ENCODE results near the gene CLDND2. TPM values are rescaled to one million over a fixed set of nuclear protein-coding genes. Genes with fewer than 3 reads are reported as not detected.

CLDND2 gene
- total RNA-seq, 1 donor from 2014 or later, result not detected

- H3K9me3 Mint-ChIP-seq, result no peaks in the 10 kb centered on the region
Measured at GRCh38 chr19:51337141-51337860, 31.5 kb downstream of the CLDND2 start.

DNA sequence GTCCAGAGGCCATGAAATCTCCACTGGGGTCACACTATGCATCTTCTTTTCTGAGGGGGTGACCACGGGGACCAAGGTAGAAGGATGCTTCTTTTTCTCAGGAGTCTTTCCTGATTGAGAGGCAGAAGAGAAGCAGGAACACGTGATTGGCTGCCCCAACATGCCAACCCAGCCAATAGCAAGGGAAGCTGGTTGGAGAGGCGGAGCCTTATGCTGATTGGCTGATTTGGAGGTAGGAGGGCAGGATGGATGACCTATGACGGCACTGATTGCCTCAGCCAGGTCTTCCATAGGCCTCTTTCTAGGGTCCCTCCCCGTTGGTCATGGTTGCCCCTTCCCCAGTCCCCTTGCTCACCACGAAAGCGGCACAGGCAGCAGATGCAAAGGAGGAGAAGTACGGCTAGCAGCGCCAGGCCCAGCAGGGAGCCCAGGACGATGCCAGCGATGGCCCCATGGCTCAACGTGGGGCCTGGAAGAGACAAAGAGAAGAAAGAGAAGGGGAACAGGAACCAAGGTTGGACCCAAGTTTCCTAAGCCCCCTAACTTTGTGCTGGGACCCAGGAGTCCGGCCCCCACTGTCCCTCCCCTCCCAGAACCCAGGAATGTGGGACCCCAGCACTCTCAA is 34.9 kb downstream of the CLDND2 start:
- H3K79me2 ChIP-seq (ENCODE audit: low read depth), result no peaks in the 10 kb centered on the region
- no peak overlapping the region for H3K27ac Mint-ChIP-seq
- H3K27me3 ChIP-seq, result no peaks in the 10 kb centered on the region
- no peak overlapping the region for H3K9ac ChIP-seq
- no peaks in the 10 kb centered on the region for H3K4me1 ChIP-seq
- H3K36me3 Mint-ChIP-seq, result peaks cover 17% of the 10 kb centered on the region
- H3K9me3 ChIP-seq (ENCODE audit: low read depth), result no peaks in the 10 kb centered on the region
- H3K4me3 Mint-ChIP-seq, result no peak overlapping the region
- peaks cover 4% of the 10 kb centered on the region for H3K27me3 Mint-ChIP-seq (ENCODE audit: insufficient read depth, low read depth)
- H3K4me2 ChIP-seq, result no peak overlapping the region
- H4K20me1 ChIP-seq (ENCODE audit: low read depth), result no peaks in the 10 kb centered on the region
- no peaks in the 10 kb centered on the region for H3K9me3 Mint-ChIP-seq
- no peak overlapping the region for H3K4me3 ChIP-seq
- H3K27ac ChIP-seq, result no peak overlapping the region
- no peak overlapping the region for H2AFZ ChIP-seq (replicated peaks)
- TF ChIP-seq, protein P1, sequence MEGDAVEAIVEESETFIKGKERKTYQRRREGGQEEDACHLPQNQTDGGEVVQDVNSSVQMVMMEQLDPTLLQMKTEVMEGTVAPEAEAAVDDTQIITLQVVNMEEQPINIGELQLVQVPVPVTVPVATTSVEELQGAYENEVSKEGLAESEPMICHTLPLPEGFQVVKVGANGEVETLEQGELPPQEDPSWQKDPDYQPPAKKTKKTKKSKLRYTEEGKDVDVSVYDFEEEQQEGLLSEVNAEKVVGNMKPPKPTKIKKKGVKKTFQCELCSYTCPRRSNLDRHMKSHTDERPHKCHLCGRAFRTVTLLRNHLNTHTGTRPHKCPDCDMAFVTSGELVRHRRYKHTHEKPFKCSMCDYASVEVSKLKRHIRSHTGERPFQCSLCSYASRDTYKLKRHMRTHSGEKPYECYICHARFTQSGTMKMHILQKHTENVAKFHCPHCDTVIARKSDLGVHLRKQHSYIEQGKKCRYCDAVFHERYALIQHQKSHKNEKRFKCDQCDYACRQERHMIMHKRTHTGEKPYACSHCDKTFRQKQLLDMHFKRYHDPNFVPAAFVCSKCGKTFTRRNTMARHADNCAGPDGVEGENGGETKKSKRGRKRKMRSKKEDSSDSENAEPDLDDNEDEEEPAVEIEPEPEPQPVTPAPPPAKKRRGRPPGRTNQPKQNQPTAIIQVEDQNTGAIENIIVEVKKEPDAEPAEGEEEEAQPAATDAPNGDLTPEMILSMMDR (IDR thresholded peaks at IDR 0.05), result no peak
- TF ChIP-seq EZH2phosphoT487 (IDR thresholded peaks at IDR 0.05) (no peak), EZH2 (IDR thresholded peaks at IDR 0.05) (no peak)
- peaks cover 4% of the 10 kb centered on the region for H3K4me1 Mint-ChIP-seq
- no peaks in the 10 kb centered on the region for H3K36me3 ChIP-seq
- no peaks in the 10 kb centered on the region for H3F3A ChIP-seq (ENCODE audit: low read depth)
- no peak for DNase-seq (ENCODE audit: low spot score)

More at GRCh38 chr19:51337141-51337860, 31.5 kb downstream of the CLDND2 start:
- no peaks in the 10 kb centered on the region for H3K27me3 Mint-ChIP-seq (ENCODE audit: insufficient read depth, low read depth)
- Histone ChIP-seq H3K27ac (no peak overlapping the region), H2AFZ (replicated peaks) (no peak overlapping the region), H3K4me1 (peaks cover 4% of the 10 kb centered on the region), H3K36me3 (no peaks in the 10 kb centered on the region), H3K4me2 (no peak overlapping the region), H3K79me2 (ENCODE audit: low read depth) (no peaks in the 10 kb centered on the region), H3F3A (ENCODE audit: low read depth) (peaks cover 6% of the 10 kb centered on the region), H3K4me3 (no peak overlapping the region), H3K9me3 (ENCODE audit: low read depth) (no peaks in the 10 kb centered on the region), H3K27me3 (peaks cover 23% of the 10 kb centered on the region), H4K20me1 (ENCODE audit: low read depth) (no peaks in the 10 kb centered on the region), H3K9ac (no peak overlapping the region)
- H3K27ac Mint-ChIP-seq, result no peak overlapping the region
- no peak for TF ChIP-seq EZH2phosphoT487 (IDR thresholded peaks at IDR 0.05)
- TF ChIP-seq, protein P1 (IDR thresholded peaks at IDR 0.05), result no peak
- no peak for TF ChIP-seq EZH2 (IDR thresholded peaks at IDR 0.05)
- no peaks in the 10 kb centered on the region for H3K36me3 Mint-ChIP-seq
- H3K4me1 Mint-ChIP-seq, result peaks cover 8% of the 10 kb centered on the region
- peak overlapping the region; percentile 67 for H3K4me3 Mint-ChIP-seq
- no peak for DNase-seq (ENCODE audit: low spot score)

GRCh38 chr19:51331716-51332115 is 37.1 kb downstream of the CLDND2 start:
- no peak overlapping the region for H3K27ac ChIP-seq
- H3K27me3 ChIP-seq, result peaks cover 7% of the 10 kb centered on the region
- no peaks in the 10 kb centered on the region for H3K4me1 ChIP-seq
- H3K4me3 Mint-ChIP-seq, result no peak overlapping the region
- H3K79me2 ChIP-seq (ENCODE audit: low read depth), result no peaks in the 10 kb centered on the region
- peaks cover 5% of the 10 kb centered on the region for H3K27me3 Mint-ChIP-seq (ENCODE audit: insufficient read depth, low read depth)
- H3K4me2 ChIP-seq, result no peak overlapping the region
- H3K9me3 ChIP-seq (ENCODE audit: low read depth), result no peaks in the 10 kb centered on the region
- H3K27ac Mint-ChIP-seq, result no peak overlapping the region
- no peaks in the 10 kb centered on the region for H3K36me3 ChIP-seq
- H3K4me1 Mint-ChIP-seq, result peaks cover 2% of the 10 kb centered on the region
- peaks cover 19% of the 10 kb centered on the region for H3K36me3 Mint-ChIP-seq
- H3K9ac ChIP-seq, result no peak overlapping the region
- H3K9me3 Mint-ChIP-seq, result peaks cover 2% of the 10 kb centered on the region
- no peak overlapping the region for H2AFZ ChIP-seq (replicated peaks)
- H3F3A ChIP-seq (ENCODE audit: low read depth), result no peaks in the 10 kb centered on the region
- H4K20me1 ChIP-seq (ENCODE audit: low read depth), result no peaks in the 10 kb centered on the region
- TF ChIP-seq, protein P1 (IDR thresholded peaks at IDR 0.05), result no peak
- TF ChIP-seq EZH2 (IDR thresholded peaks at IDR 0.05), result no peak
- no peak for TF ChIP-seq EZH2phosphoT487 (IDR thresholded peaks at IDR 0.05)
- no peak overlapping the region for H3K4me3 ChIP-seq
- DNase-seq (ENCODE audit: low spot score), result no peak

Measured in neural progenitor cell (in vitro differentiated cells).